Cerebellar cortex (tissue), 1 donor: ENCODE data around the gene HSFX3.
"Not testable (repeated sequence)": the region's sequence is repeated elsewhere in the genome, so short reads cannot be mapped to it uniquely, and the experiment has no call there.

ENCODE experiments used
- DNase-seq: peaks from one replicate; pipeline ENCODE4 v3.0.0-alpha.2; 2015; ENCODE audit warnings: low spot score

The HSFX3 gene

GRCh38 chrX:149549701-149550100, at the start of gene HSFX3:
Gene HSFX3 (minus strand): TSS chrX:149549924. CDS start chrX:149549852, 72 bp downstream.
- not testable (repeated sequence) for DNase-seq

- DNase-seq = not testable (repeated sequence)
Observed at GRCh38 chrX:149598603-149599002, 48.9 kb upstream of the HSFX3 start.

GRCh38 chrX:149595943-149596342, 46.2 kb upstream of the HSFX3 start:
- DNase-seq = not testable (repeated sequence)

GRCh38 chrX:149595214-149595613, 45.5 kb upstream of the HSFX3 start, which contains the start of gene HSFX2:
Gene HSFX2 (minus strand): TSS chrX:149595314. CDS start chrX:149594700, 614 bp downstream.
- not testable (repeated sequence) for DNase-seq

GRCh38 chrX:149590993-149591392, 41.3 kb upstream of the HSFX3 start:
- not testable (repeated sequence) for DNase-seq

GRCh38 chrX:149587359-149587758, 37.6 kb upstream of the HSFX3 start, which contains the start of gene MAGEA9B:
Gene MAGEA9B (minus strand): TSS chrX:149587459. CDS start chrX:149583179, 4,280 bp downstream.
- not testable (repeated sequence) for DNase-seq

- DNase-seq = not testable (repeated sequence)
Observed at GRCh38 chrX:149585631-149586030, 35.9 kb upstream of the HSFX3 start.

GRCh38 chrX:149573456-149573855, 23.7 kb upstream of the HSFX3 start:
- DNase-seq = not testable (repeated sequence)

- no peak for DNase-seq
Observed at GRCh38 chrX:149572743-149573142, 23.0 kb upstream of the HSFX3 start.

- DNase-seq = no peak
Observed at GRCh38 chrX:149571770-149572169, 22.0 kb upstream of the HSFX3 start.

GRCh38 chrX:149570668-149571067, 20.9 kb upstream of the HSFX3 start:
- no peak for DNase-seq

- DNase-seq = no peak
Observed at GRCh38 chrX:149569770-149570169, 20.0 kb upstream of the HSFX3 start.

GRCh38 chrX:149568701-149569296, 19.1 kb upstream of the HSFX3 start:
- DNase-seq = peak; percentile 27

GRCh38 chrX:149567621-149568417, 18.1 kb upstream of the HSFX3 start:
- no peak for DNase-seq

GRCh38 chrX:149563359-149563758, 13.6 kb upstream of the HSFX3 start:
- DNase-seq = no peak

- not testable (repeated sequence) for DNase-seq
Observed at GRCh38 chrX:149555251-149555650, 5.5 kb upstream of the HSFX3 start.

- DNase-seq = not testable (repeated sequence)
Observed at GRCh38 chrX:149551939-149552248, 2.2 kb upstream of the HSFX3 start.

GRCh38 chrX:149551245-149551938, 1.7 kb upstream of the HSFX3 start:
- DNase-seq = not testable (repeated sequence)

GRCh38 chrX:149550454-149550853, 730 bp upstream of the HSFX3 start:
- not testable (repeated sequence) for DNase-seq

- not testable (repeated sequence) for DNase-seq
Observed at GRCh38 chrX:149547782-149548181, 1.9 kb downstream of the HSFX3 start.

- DNase-seq = not testable (repeated sequence)
Observed at GRCh38 chrX:149546962-149547361, 2.8 kb downstream of the HSFX3 start.
